H1 (cell line): ENCODE results near the gene H2AZ2. TPM values are rescaled to one million over a fixed set of nuclear protein-coding genes. Genes with fewer than 3 reads are reported as not detected.

ENCODE experiments used
- RFX5 ChIP-seq: IDR thresholded peaks from 2 replicates; pipeline ENCODE4 v1.6.1; 2011; ENCODE audit warnings: low read depth, low read length, improper control_type of control experiment, borderline replicate concordance
- SIRT6 ChIP-seq: IDR thresholded peaks from one replicate; pipeline ENCODE4 v1.7.1; 2012; ENCODE audit warnings: low read length, inconsistent platforms
- polyA plus RNA-seq, 7 experiments: library from polyadenylated mRNA; depleted of rRNA in 3 of 7; stranded (reverse) in 5 of 7; unstranded in 2 of 7; fragments of >200 nt in 5 of 7; fragments of 200-250 nt in 2 of 7; gene quantifications; 1 replicate in 5 of 7; 2 replicates in 1 of 7; 4 replicates in 1 of 7; pipeline versions ENCODE4 v1.2.1 to v1.2.3, GENCODE V29; 2011 to 2013; ENCODE audit warnings: missing spikeins in 2 of 7, mixed read lengths in 2 of 7
- total RNA-seq: library from RNA; stranded (reverse); fragmentation: NEBNext Ultra II Directional; extraction: Animal tissue kit (Norgen Biotek cat#: 25700); gene quantifications from 2 replicates; pipeline ENCODE4 v1.2.1, GENCODE V29; 2021

H2AZ2 gene
- total and polyA plus RNA-seq, 2 of the 8 experiments (the other 6 are each of a cell fraction or from before 2014, with no cell fraction given), result 168 to 187 TPM

GRCh38 chr7:44797329-44798258 lies 50.3 kb downstream of the H2AZ2 start (continued):
- TF ChIP-seq RFX5, result no peak
- peak; percentile 7 for TF ChIP-seq SIRT6
